Subcutaneous adipose tissue (tissue), 4 donors: Measurements from ENCODE around the gene SAPCD2. TPM values are rescaled to one million over a fixed set of nuclear protein-coding genes. Genes with fewer than 3 reads are reported as not detected.

Experiments used
- total RNA-seq, 4 donors: library from RNA; depleted of rRNA; stranded (reverse); fragments of >200 nt; gene quantifications; one replicate each; pipeline ENCODE4 v1.1.0, GENCODE V29; 2016
- TF ChIP-seq, protein P1 (sequence below): fragments of 450-650 bp; IDR thresholded peaks from one replicate; pipeline ENCODE4 v1.5.1; 2016; ENCODE audit warnings: low read depth, mild to moderate bottlenecking, control low read depth, antibody characterized with exemption, moderate library complexity

Gene SAPCD2
- total RNA-seq, 4 donors from 2014 or later: 0.19 to 0.66 (median 0.51) TPM; not detected in 1

DNA sequence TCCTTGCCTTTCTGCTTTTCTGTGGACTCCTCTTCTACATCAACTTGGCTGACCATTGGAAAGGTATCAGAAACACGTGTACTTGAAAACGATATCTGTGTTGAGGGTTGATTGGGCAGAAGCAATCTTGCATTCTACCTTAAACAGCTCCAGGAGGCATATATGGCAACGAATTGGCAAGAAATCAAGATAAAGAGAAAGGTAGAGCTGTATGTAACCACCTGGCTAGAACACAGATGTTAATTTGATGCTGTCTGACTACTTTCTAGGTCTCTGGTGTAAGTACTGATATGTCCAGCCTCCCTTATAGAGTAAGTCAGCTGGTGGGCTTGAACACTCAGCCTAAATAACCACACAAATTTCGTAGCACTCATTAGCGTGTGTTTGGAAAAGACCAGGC, 17.8 kb upstream of the SAPCD2 start:
- TF ChIP-seq, protein P1, sequence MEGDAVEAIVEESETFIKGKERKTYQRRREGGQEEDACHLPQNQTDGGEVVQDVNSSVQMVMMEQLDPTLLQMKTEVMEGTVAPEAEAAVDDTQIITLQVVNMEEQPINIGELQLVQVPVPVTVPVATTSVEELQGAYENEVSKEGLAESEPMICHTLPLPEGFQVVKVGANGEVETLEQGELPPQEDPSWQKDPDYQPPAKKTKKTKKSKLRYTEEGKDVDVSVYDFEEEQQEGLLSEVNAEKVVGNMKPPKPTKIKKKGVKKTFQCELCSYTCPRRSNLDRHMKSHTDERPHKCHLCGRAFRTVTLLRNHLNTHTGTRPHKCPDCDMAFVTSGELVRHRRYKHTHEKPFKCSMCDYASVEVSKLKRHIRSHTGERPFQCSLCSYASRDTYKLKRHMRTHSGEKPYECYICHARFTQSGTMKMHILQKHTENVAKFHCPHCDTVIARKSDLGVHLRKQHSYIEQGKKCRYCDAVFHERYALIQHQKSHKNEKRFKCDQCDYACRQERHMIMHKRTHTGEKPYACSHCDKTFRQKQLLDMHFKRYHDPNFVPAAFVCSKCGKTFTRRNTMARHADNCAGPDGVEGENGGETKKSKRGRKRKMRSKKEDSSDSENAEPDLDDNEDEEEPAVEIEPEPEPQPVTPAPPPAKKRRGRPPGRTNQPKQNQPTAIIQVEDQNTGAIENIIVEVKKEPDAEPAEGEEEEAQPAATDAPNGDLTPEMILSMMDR: no peak

DNA sequence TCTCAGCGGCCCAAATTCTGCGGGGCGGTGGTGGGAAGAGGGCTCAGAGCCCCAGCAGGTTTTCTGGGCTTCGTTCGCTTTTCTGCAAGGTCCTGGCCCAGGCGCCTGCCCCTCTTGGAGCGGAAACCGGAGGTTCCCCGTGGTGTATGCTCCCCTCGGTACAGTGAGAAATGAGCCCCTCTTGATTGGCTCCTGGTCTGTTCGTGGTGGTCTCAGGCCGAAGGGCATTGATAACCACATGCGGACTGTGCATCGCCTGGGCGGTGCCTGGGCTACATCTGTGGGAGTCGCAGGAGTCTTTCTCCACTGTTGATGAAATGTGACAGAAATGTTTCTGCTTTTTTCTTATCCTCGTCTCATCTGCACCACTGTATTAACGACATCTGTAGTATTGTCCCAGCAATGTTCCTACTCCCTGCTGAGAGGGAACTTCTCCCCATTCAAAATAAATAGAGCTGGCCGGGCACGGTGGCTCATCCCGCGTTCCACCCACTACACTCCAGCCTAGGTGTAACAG, 17.1 kb upstream of the SAPCD2 start:
- TF ChIP-seq, protein P1: no peak

DNA sequence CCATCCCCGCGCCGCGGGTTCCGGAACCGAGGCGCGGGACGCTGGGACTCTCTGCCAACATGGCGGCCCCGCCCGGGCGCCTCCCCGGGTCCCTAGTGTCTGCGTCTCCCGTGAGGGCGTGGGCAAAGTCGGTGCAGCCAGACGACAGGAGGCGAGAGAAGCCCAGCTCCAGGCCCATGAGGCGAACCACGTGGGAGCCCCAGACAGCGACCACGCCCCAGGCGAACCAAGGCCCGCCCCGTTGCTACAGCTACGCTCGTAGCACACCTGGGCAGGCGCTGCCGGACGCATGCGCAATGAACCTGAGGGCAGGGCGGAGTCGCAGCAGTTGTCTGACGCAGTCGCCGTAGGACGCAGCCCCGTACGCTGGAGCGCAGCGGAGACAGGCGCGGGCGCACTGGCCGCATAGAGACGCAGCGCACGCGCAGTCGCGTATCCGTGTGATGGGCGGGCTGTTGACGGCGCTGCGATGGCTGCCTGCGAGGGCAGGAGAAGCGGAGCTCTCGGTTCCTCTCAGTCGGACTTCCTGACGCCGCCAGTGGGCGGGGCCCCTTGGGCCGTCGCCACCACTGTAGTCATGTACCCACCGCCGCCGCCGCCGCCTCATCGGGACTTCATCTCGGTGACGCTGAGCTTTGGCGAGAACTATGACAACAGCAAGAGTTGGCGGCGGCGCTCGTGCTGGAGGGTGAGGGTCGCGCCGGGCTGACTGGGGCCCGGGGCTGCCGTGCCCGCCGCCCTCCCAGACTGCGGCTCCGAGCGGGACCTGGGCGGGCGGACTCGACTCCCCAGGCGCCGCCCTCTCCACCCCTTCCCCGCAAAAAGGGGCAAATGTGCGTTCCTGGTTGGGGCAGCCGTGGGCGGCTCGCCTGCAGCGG, 16.4 kb upstream of the SAPCD2 start, which contains the start of gene MAN1B1:
TSS of gene MAN1B1 (plus strand) at position 455 of the 878 bp plus-strand sequence. CDS start at position 470, 15 bp downstream.
- TF ChIP-seq, protein P1: no peak

- TF ChIP-seq, protein P1: no peak
These were observed 15.7 kb upstream of the SAPCD2 start for GRCh38 chr9:137085920-137086530.

GRCh38 chr9:137084526-137084925, 14.2 kb upstream of the SAPCD2 start:
- TF ChIP-seq, protein P1: no peak

- TF ChIP-seq, protein P1: no peak
These were observed 13.1 kb upstream of the SAPCD2 start for GRCh38 chr9:137083394-137084004.

GRCh38 chr9:137082925-137083290, 12.6 kb upstream of the SAPCD2 start:
- TF ChIP-seq, protein P1: no peak
